ENCODE measurements around the gene CCDC97.

The CCDC97 gene

GRCh38 chr19:41309180-41310032 is 566 bp upstream of the CCDC97 start:
- H3K27me3 ChIP-seq (replicated peaks; ENCODE audit: insufficient read depth, low read length), result no peaks in the 10 kb centered on the region
- H3K79me2 ChIP-seq (ENCODE audit: low read length), result peaks cover 67% of the 10 kb centered on the region
- H4K20me1 ChIP-seq (ENCODE audit: insufficient read depth, low read length), result no peaks in the 10 kb centered on the region
- H3K36me3 ChIP-seq (replicated peaks; ENCODE audit: insufficient read depth, low read length), result no peaks in the 10 kb centered on the region; the same call in 1 of the 2 replicates
- H3K9me3 ChIP-seq (replicated peaks; ENCODE audit: insufficient read depth, low read length), result no peaks in the 10 kb centered on the region
- DNase-seq, result no peak
- H3F3A ChIP-seq (ENCODE audit: insufficient read depth, low read length), result peaks cover 32% of the 10 kb centered on the region
- no peak for TF ChIP-seq EZH2 (optimal IDR thresholded peaks at IDR 0.05; ENCODE audit: low read depth, low read length)
- TF ChIP-seq CTCF (IDR thresholded peaks at IDR 0.05; ENCODE audit: low read length), result no peak
- no peak for TF ChIP-seq EZH2phosphoT487 (IDR thresholded peaks at IDR 0.05; ENCODE audit: low read length)
- peak overlapping the region; percentile 94 for H3K4me3 ChIP-seq (ENCODE audit: low read length)
- H3K9me2 ChIP-seq (replicated peaks; ENCODE audit: insufficient read depth, low read length), result no peaks in the 10 kb centered on the region
- H3K4me2 ChIP-seq (ENCODE audit: low read depth, low read length), result peak overlapping the region; percentile 90
- H3K9ac ChIP-seq (ENCODE audit: low read length), result peak overlapping the region; percentile 96
- H3K4me1 ChIP-seq (ENCODE audit: low read length), result peaks cover 36% of the 10 kb centered on the region
- H2AFZ ChIP-seq (ENCODE audit: low read length), result peak overlapping the region; percentile 78
- H3K27ac ChIP-seq (ENCODE audit: low read length), result peak overlapping the region; percentile 90; the same call in 1 of the 2 replicates

- Histone ChIP-seq H2AFZ (ENCODE audit: low read length) (no peak overlapping the region), H3K27ac (ENCODE audit: low read length) (no peak overlapping the region), H3F3A (ENCODE audit: insufficient read depth, low read length) (peaks cover 32% of the 10 kb centered on the region), H3K9ac (ENCODE audit: low read length) (peak overlapping the region; percentile 96; the same call in 1 of the 2 replicates), H3K9me2 (replicated peaks; ENCODE audit: insufficient read depth, low read length) (no peaks in the 10 kb centered on the region), H3K36me3 (replicated peaks; ENCODE audit: insufficient read depth, low read length) (no peaks in the 10 kb centered on the region; the same call in 1 of the 2 replicates), H3K4me3 (ENCODE audit: low read length) (peak overlapping the region; percentile 94), H3K27me3 (replicated peaks; ENCODE audit: insufficient read depth, low read length) (no peaks in the 10 kb centered on the region), H3K4me2 (ENCODE audit: low read depth, low read length) (peak overlapping the region; percentile 90), H3K4me1 (ENCODE audit: low read length) (peaks cover 32% of the 10 kb centered on the region), H3K9me3 (replicated peaks; ENCODE audit: insufficient read depth, low read length) (no peaks in the 10 kb centered on the region), H3K79me2 (ENCODE audit: low read length) (peaks cover 70% of the 10 kb centered on the region), H4K20me1 (ENCODE audit: insufficient read depth, low read length) (no peaks in the 10 kb centered on the region)
- TF ChIP-seq EZH2phosphoT487 (IDR thresholded peaks at IDR 0.05; ENCODE audit: low read length), result no peak
- no peak for TF ChIP-seq EZH2 (optimal IDR thresholded peaks at IDR 0.05; ENCODE audit: low read depth, low read length)
- no peak for TF ChIP-seq CTCF (IDR thresholded peaks at IDR 0.05; ENCODE audit: low read length)
- no peak for DNase-seq
Observed at GRCh38 chr19:41311072-41311471, 1.1 kb downstream of the CCDC97 start.

GRCh38 chr19:41311613-41312012 is 1.6 kb downstream of the CCDC97 start:
- Histone ChIP-seq H3K9me2 (replicated peaks; ENCODE audit: insufficient read depth, low read length) (no peaks in the 10 kb centered on the region), H3K4me2 (ENCODE audit: low read depth, low read length) (peak overlapping the region; percentile 90; the same call in 1 of the 2 replicates), H4K20me1 (ENCODE audit: insufficient read depth, low read length) (no peaks in the 10 kb centered on the region), H3K9me3 (replicated peaks; ENCODE audit: insufficient read depth, low read length) (no peaks in the 10 kb centered on the region), H3K4me3 (ENCODE audit: low read length) (no peak overlapping the region), H3K4me1 (ENCODE audit: low read length) (peaks cover 27% of the 10 kb centered on the region), H3K79me2 (ENCODE audit: low read length) (peaks cover 67% of the 10 kb centered on the region), H3K36me3 (replicated peaks; ENCODE audit: insufficient read depth, low read length) (no peaks in the 10 kb centered on the region; the same call in 1 of the 2 replicates), H2AFZ (ENCODE audit: low read length) (no peak overlapping the region), H3K9ac (ENCODE audit: low read length) (no peak overlapping the region), H3K27ac (ENCODE audit: low read length) (no peak overlapping the region), H3K27me3 (replicated peaks; ENCODE audit: insufficient read depth, low read length) (no peaks in the 10 kb centered on the region), H3F3A (ENCODE audit: insufficient read depth, low read length) (peaks cover 26% of the 10 kb centered on the region)
- DNase-seq, result no peak
- TF ChIP-seq EZH2 (optimal IDR thresholded peaks at IDR 0.05; ENCODE audit: low read depth, low read length) (no peak), EZH2phosphoT487 (IDR thresholded peaks at IDR 0.05; ENCODE audit: low read length) (no peak), CTCF (IDR thresholded peaks at IDR 0.05; ENCODE audit: low read length) (no peak)
